Fibroblast of lung (primary cell): ENCODE results near the gene GSTK1. TPM values are rescaled to one million over a fixed set of nuclear protein-coding genes. Genes with fewer than 3 reads are reported as not detected.

Source experiments
- DNase-seq, 2 donors: peaks; one replicate each; pipeline versions ENCODE4 v3.0.0 to v3.0.0-alpha.2; 2010; ENCODE audit warnings: low read depth in 2 of 2
- H2AFZ ChIP-seq: 2 replicates; pipeline ENCODE4 v1.5.1; 2012; ENCODE audit warnings: low read length, control low read depth, inconsistent platforms
- H3K27ac ChIP-seq: 2 replicates; pipeline ENCODE4 v1.5.1; 2011; ENCODE audit warnings: low read length, control low read depth; ENCODE audit not compliant: insufficient read depth
- H3K27me3 ChIP-seq: 2 replicates; pipeline ENCODE4 v1.5.1; 2011; ENCODE audit warnings: mild to moderate bottlenecking, low read length; ENCODE audit not compliant: control insufficient read depth, insufficient read depth
- H3K36me3 ChIP-seq: 2 replicates; pipeline ENCODE4 v1.5.1; 2011; ENCODE audit warnings: low read length; ENCODE audit not compliant: control insufficient read depth, insufficient read depth
- H3K4me1 ChIP-seq: 2 replicates; pipeline ENCODE4 v1.5.1; 2011; ENCODE audit warnings: low read length; ENCODE audit not compliant: control insufficient read depth, insufficient read depth; ENCODE audit errors: extremely low read depth
- H3K4me2 ChIP-seq: 2 replicates; pipeline ENCODE4 v1.5.1; 2011; ENCODE audit warnings: low read length, control low read depth; ENCODE audit not compliant: insufficient read depth; ENCODE audit errors: extremely low read depth
- H3K4me3 ChIP-seq, 4 experiments: fragments of 200-600 bp in 1 of 4; sonication (generic) in 1 of 4; replicated peaks in 1 of 4; 2 replicates each; pipeline ENCODE4 v1.5.1; 2011 to 2016; ENCODE audit warnings: low read length in 4 of 4, low read depth in 3 of 4, mild to moderate bottlenecking in 3 of 4, control low read depth in 2 of 4, inconsistent platforms in 1 of 4, mixed read lengths in 1 of 4; ENCODE audit not compliant: insufficient read depth in 1 of 4; ENCODE audit errors: control extremely low read depth in 1 of 4
- H3K79me2 ChIP-seq: 2 replicates; pipeline ENCODE4 v1.5.1; 2012; ENCODE audit warnings: mild to moderate bottlenecking, low read length, inconsistent platforms; ENCODE audit not compliant: control insufficient read depth, insufficient read depth
- H3K9ac ChIP-seq: 2 replicates; pipeline ENCODE4 v1.5.1; 2011; ENCODE audit warnings: mild to moderate bottlenecking, low read length, control low read depth; ENCODE audit not compliant: insufficient read depth
- H3K9me3 ChIP-seq: 2 replicates; pipeline ENCODE4 v1.5.1; 2012; ENCODE audit warnings: low read depth, low read length; ENCODE audit not compliant: control insufficient read depth, insufficient read depth
- H4K20me1 ChIP-seq: 2 replicates; pipeline ENCODE4 v1.5.1; 2011; ENCODE audit warnings: low read length; ENCODE audit not compliant: control insufficient read depth, insufficient read depth; ENCODE audit errors: extremely low read depth
- CTCF ChIP-seq, 2 donors: IDR thresholded peaks in 1 of 2; conservative IDR thresholded peaks in 1 of 2; 1 replicate in 1 of 2; 2 replicates in 1 of 2; pipeline ENCODE4 v1.5.1; 2011 to 2012; ENCODE audit warnings: low read length in 2 of 2, control low read depth in 1 of 2, inconsistent platforms in 1 of 2, low read depth in 1 of 2, mild to moderate bottlenecking in 1 of 2
- EZH2 ChIP-seq: IDR thresholded peaks from 2 replicates; pipeline ENCODE4 v1.5.1; 2012; ENCODE audit warnings: low read length, control low read depth, mild to moderate bottlenecking; ENCODE audit errors: missing control alignments
- polyA plus RNA-seq, 2 donors: library from polyadenylated mRNA; depleted of rRNA in 1 of 2; stranded (reverse) in 1 of 2; unstranded in 1 of 2; fragments of >200 nt; gene quantifications; 2 replicates each; pipeline ENCODE4 v1.2.1, GENCODE V29; 2011 to 2012; ENCODE audit warnings: missing spikeins in 1 of 2
- total RNA-seq: library from RNA; depleted of rRNA; stranded (reverse); fragments of >200 nt; gene quantifications from 2 replicates; pipeline ENCODE4 v1.2.1, GENCODE V29; 2014

Gene GSTK1
- total and polyA plus RNA-seq, 2 donors (not counting 1 experiment from before 2014, with no cell fraction given), result 110 to 131 TPM

GRCh38 chr7:143315776-143316175 lies 52.5 kb downstream of the GSTK1 start, which contains the start of gene CLCN1:
Gene CLCN1, plus strand, starts transcription at chr7:143316111. Its CDS starts 102 bp downstream, at chr7:143316213.
- H2AFZ ChIP-seq, result no peak within 1 kb of the TSS
- no peak within 1 kb of the TSS for H3K9ac ChIP-seq
- no peak within 1 kb of the TSS for H3K4me3 ChIP-seq
- H3K4me1 ChIP-seq, result no peaks in the 10 kb centered on the region
- no peak within 1 kb of the TSS for H3K4me2 ChIP-seq
- H3K27ac ChIP-seq, result no peak within 1 kb of the TSS
- no peaks in the 10 kb centered on the region for H3K79me2 ChIP-seq
- H3K27me3 ChIP-seq, result peaks cover 5% of the 10 kb centered on the region
- no peaks in the 10 kb centered on the region for H3K36me3 ChIP-seq
- no peaks in the 10 kb centered on the region for H3K9me3 ChIP-seq
- no peaks in the 10 kb centered on the region for H4K20me1 ChIP-seq
- DNase-seq, result no peak
- no peak for TF ChIP-seq CTCF (conservative IDR thresholded peaks at IDR 0.05 in 1 of 2, IDR thresholded peaks at IDR 0.05 in 1 of 2; ENCODE audit: low read depth in 1 of 2, low read length in 2 of 2)

- H3K4me2 ChIP-seq, result no peak overlapping the region
- H3K36me3 ChIP-seq, result no peaks in the 10 kb centered on the region
- TF ChIP-seq EZH2, result no peak
- TF ChIP-seq CTCF (conservative IDR thresholded peaks at IDR 0.05 in 1 of 2, IDR thresholded peaks at IDR 0.05 in 1 of 2; ENCODE audit: low read depth in 1 of 2, low read length in 2 of 2), result no peak
- H3K4me1 ChIP-seq, result no peaks in the 10 kb centered on the region
- H4K20me1 ChIP-seq, result no peaks in the 10 kb centered on the region
- DNase-seq, result no peak
- no peak overlapping the region for H3K4me3 ChIP-seq
- H2AFZ ChIP-seq, result no peak overlapping the region
- H3K27ac ChIP-seq, result no peak overlapping the region
- H3K27me3 ChIP-seq, result peaks cover 5% of the 10 kb centered on the region
- no peak overlapping the region for H3K9ac ChIP-seq
- H3K9me3 ChIP-seq, result no peaks in the 10 kb centered on the region
- H3K79me2 ChIP-seq, result no peaks in the 10 kb centered on the region
Observed at GRCh38 chr7:143316492-143316891, 53.3 kb downstream of the GSTK1 start.

DNA sequence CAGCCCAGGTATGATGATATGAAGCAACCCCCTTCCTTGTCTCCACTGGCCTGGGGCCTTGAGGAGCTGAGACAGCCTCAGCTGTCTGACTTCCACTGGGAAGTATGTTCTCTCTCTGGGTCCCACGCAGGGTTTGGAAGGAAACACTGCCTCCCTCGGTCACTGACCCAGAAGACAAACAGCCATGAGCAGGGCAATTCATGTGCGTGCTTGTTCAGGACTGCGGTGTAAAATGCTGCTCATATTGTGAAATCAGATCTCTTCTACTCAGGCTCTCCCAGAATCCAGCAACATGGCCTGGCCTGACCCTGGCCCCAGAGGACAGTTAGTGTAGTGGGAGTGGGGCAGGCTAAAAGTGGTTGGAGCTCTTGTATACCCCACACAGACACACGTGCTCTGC lies 55.4 kb downstream of the GSTK1 start:
- Histone ChIP-seq H2AFZ (no peak overlapping the region), H3K4me3 (no peak overlapping the region), H3K4me2 (no peak overlapping the region), H4K20me1 (no peaks in the 10 kb centered on the region), H3K79me2 (no peaks in the 10 kb centered on the region), H3K9ac (no peak overlapping the region), H3K4me1 (peaks cover 2% of the 10 kb centered on the region), H3K9me3 (no peaks in the 10 kb centered on the region), H3K27ac (no peak overlapping the region), H3K27me3 (peaks cover 5% of the 10 kb centered on the region), H3K36me3 (no peaks in the 10 kb centered on the region)
- TF ChIP-seq CTCF (conservative IDR thresholded peaks at IDR 0.05 in 1 of 2, IDR thresholded peaks at IDR 0.05 in 1 of 2; ENCODE audit: low read depth in 1 of 2, low read length in 2 of 2), result no peak
- TF ChIP-seq EZH2, result no peak
- peak in 1 of 2 donors; percentile 77 for DNase-seq

Other genes with a start within 250 kb of the GSTK1 start
- gene OR9A2, start 236.3 kb upstream of the GSTK1 start, total RNA-seq, result not detected in 2 replicates
- not detected in 2 replicates for gene OR9A2, start 236.3 kb upstream of the GSTK1 start, polyA plus RNA-seq
- not detected in 2 replicates for gene OR6V1, start 211.1 kb upstream of the GSTK1 start, total RNA-seq
- not detected in 2 replicates for gene OR6V1, start 211.1 kb upstream of the GSTK1 start, polyA plus RNA-seq
- gene PIP, start 131.4 kb upstream of the GSTK1 start, total RNA-seq, result not detected in 2 replicates
- not detected in 2 replicates for gene PIP, start 131.4 kb upstream of the GSTK1 start, polyA plus RNA-seq
- not detected in 2 replicates for gene TAS2R39, start 80.0 kb upstream of the GSTK1 start, total RNA-seq
- gene TAS2R39, start 80.0 kb upstream of the GSTK1 start, polyA plus RNA-seq, result not detected in 2 replicates
- not detected in 2 replicates for gene TAS2R40, start 41.4 kb upstream of the GSTK1 start, total RNA-seq
- gene TAS2R40, start 41.4 kb upstream of the GSTK1 start, polyA plus RNA-seq, result not detected in 2 replicates
- under 0.01 TPM in 1 of 2 replicates, not detected in the other for gene TMEM139, start 21.5 kb downstream of the GSTK1 start, total RNA-seq
- gene TMEM139, start 21.5 kb downstream of the GSTK1 start, polyA plus RNA-seq, result not detected in 2 replicates
- gene CASP2, start 24.9 kb downstream of the GSTK1 start, total RNA-seq, result 8.5 and 9.4 TPM in 2 replicates
- gene CASP2, start 24.9 kb downstream of the GSTK1 start, polyA plus RNA-seq, result 22.6 and 33.6 TPM in 2 replicates
- under 0.01 TPM in 2 replicates for gene CLCN1, start 52.7 kb downstream of the GSTK1 start, total RNA-seq
- gene CLCN1, start 52.7 kb downstream of the GSTK1 start, polyA plus RNA-seq, result not detected in 2 replicates
- gene FAM131B, start 99.3 kb downstream of the GSTK1 start, total RNA-seq, result 3.8 and 4.4 TPM in 2 replicates
- 2.0 and 4.8 TPM in 2 replicates for gene FAM131B, start 99.3 kb downstream of the GSTK1 start, polyA plus RNA-seq
- 16.9 and 33.5 TPM in 2 replicates for gene ZYX, start 117.9 kb downstream of the GSTK1 start, total RNA-seq
- 85.6 and 131 TPM in 2 replicates for gene ZYX, start 117.9 kb downstream of the GSTK1 start, polyA plus RNA-seq
- under 0.01 and 0.26 TPM in 2 replicates for gene EPHA1, start 145.4 kb downstream of the GSTK1 start, total RNA-seq
- 0.05 and 0.09 TPM in 2 replicates for gene EPHA1, start 145.4 kb downstream of the GSTK1 start, polyA plus RNA-seq
- gene TAS2R60, start 180.0 kb downstream of the GSTK1 start, total RNA-seq, result not detected in 2 replicates
- gene TAS2R60, start 180.0 kb downstream of the GSTK1 start, polyA plus RNA-seq, result not detected in 2 replicates
- not detected in 2 replicates for gene TAS2R41, start 214.4 kb downstream of the GSTK1 start, total RNA-seq
- gene TAS2R41, start 214.4 kb downstream of the GSTK1 start, polyA plus RNA-seq, result not detected in 2 replicates